ENCODE results near the gene REX1BD.

- TF ChIP-seq CTCF (conservative IDR thresholded peaks at IDR 0.05; ENCODE audit: low read depth, low read length), result no peak
- TF ChIP-seq EZH2 (IDR thresholded peaks at IDR 0.05; ENCODE audit: borderline replicate concordance, low read depth, low read length, poor library complexity, severe bottlenecking), result no peak
These were observed 31.7 kb downstream of the REX1BD start for GRCh38 chr19:18620311-18620710.
